K562 (cell line): ENCODE data around the gene FRMD4A. TPM values are rescaled to one million over a fixed set of nuclear protein-coding genes. Genes with fewer than 3 reads are reported as not detected.

Experiments used
- ATAC-seq: fragments of 200-7000 bp; cut with Tn5 transposase; 3 replicates; pipeline ENCODE4 v1.9.1; 2020; ENCODE audit warnings: moderate library complexity
- BruUV-seq: library from RNA; stranded (reverse); fragments of 400-500 nt; replicated peaks from 2 replicates; lab custom pipeline; 2021; lab: Mats Ljungman, UMichigan
- CTCF ChIA-PET: fragments of 300-600 bp; formaldehyde crosslinking; extraction: SDS; loops from one replicate; lab custom pipeline; 2021; ENCODE audit warnings: low intra/inter-chr PET ratio; lab: Yijun Ruan, JAX
- POLR2A ChIA-PET: fragments of 300-600, 350-650 bp; sonication (Branson Sonifier 250); formaldehyde crosslinking; extraction: SDS; loops from one replicate; lab custom pipeline; 2021; ENCODE audit warnings: antibody characterized with exemption, inconsistent platforms; lab: Yijun Ruan, JAX
- DNase-seq, 4 experiments: peaks; one replicate each; pipeline versions ENCODE4 v3.0.0 to v3.0.0-alpha.2; 2011 to 2018; ENCODE audit warnings: low spot score in 3 of 4, mixed read lengths in 3 of 4; ENCODE audit errors: extremely low read depth in 1 of 4
- FAIRE-seq: peaks from 2 replicates; lab custom pipeline; 2011; peaks lifted over from hg19 to GRCh38; lab: Jason Lieb, UNC
- H2AFZ ChIP-seq: 2 replicates; pipeline ENCODE4 v1.6.0; 2011; ENCODE audit warnings: low read depth, low read length, control low read depth, inconsistent platforms
- H3K27ac ChIP-seq: fragments of 200-600 bp; 3 replicates; pipeline ENCODE4 v1.8.0; 2011; ENCODE audit warnings: low read depth, mild to moderate bottlenecking, control low read depth, inconsistent platforms, low read length, moderate library complexity, mixed read lengths; ENCODE audit errors: extremely low read depth
- H3K27me3 ChIP-seq, 2 experiments: fragments of 300-600 bp in 1 of 2; 2 replicates in 1 of 2; 3 replicates in 1 of 2; pipeline versions ENCODE4 v1.6.0 to v1.8.0; 2011; ENCODE audit warnings: inconsistent platforms in 2 of 2, low read length in 2 of 2, mild to moderate bottlenecking in 1 of 2, mixed read lengths in 1 of 2, moderate library complexity in 1 of 2; ENCODE audit not compliant: control insufficient read depth in 2 of 2, insufficient read depth in 2 of 2
- H3K36me3 ChIP-seq: fragments of 300-600 bp; 3 replicates; pipeline ENCODE4 v1.8.0; 2011; ENCODE audit warnings: mild to moderate bottlenecking, low read length, inconsistent platforms; ENCODE audit not compliant: control insufficient read depth, insufficient read depth
- H3K4me1 ChIP-seq, 2 experiments: fragments of 200-600 bp in 1 of 2; replicated peaks in 1 of 2; 2 replicates in 1 of 2; 3 replicates in 1 of 2; pipeline versions ENCODE4 v1.5.1 to v1.8.0; 2011; ENCODE audit warnings: inconsistent platforms in 2 of 2, low read length in 2 of 2, mild to moderate bottlenecking in 1 of 2, mixed read lengths in 1 of 2, moderate library complexity in 1 of 2; ENCODE audit not compliant: control insufficient read depth in 2 of 2, insufficient read depth in 2 of 2
- H3K4me2 ChIP-seq: 2 replicates; pipeline ENCODE4 v1.6.1; 2011; ENCODE audit warnings: low read length, control low read depth, inconsistent platforms, mixed read lengths; ENCODE audit not compliant: insufficient read depth
- H3K4me3 ChIP-seq: fragments of 200-600 bp; sonication (generic), shearing (Covaris generic); 2 replicates; pipeline ENCODE4 v1.5.1; 2016; ENCODE audit warnings: control low read depth, inconsistent platforms
- H3K79me2 ChIP-seq: fragments of 200-600 bp; 3 replicates; pipeline ENCODE4 v1.8.0; 2011; ENCODE audit warnings: low read length, inconsistent platforms; ENCODE audit not compliant: control insufficient read depth, insufficient read depth
- H3K9ac ChIP-seq, 2 experiments: 2 replicates each; pipeline versions ENCODE4 v1.6.0 to v1.6.1; 2011; ENCODE audit warnings: low read depth in 2 of 2, low read length in 2 of 2, control low read depth in 1 of 2, inconsistent platforms in 1 of 2, mild to moderate bottlenecking in 1 of 2, mixed read lengths in 1 of 2; ENCODE audit not compliant: insufficient read depth in 1 of 2
- H3K9me1 ChIP-seq: one replicate; pipeline ENCODE4 v1.6.0; 2011; ENCODE audit warnings: inconsistent platforms, mild to moderate bottlenecking, low read length, moderate library complexity; ENCODE audit not compliant: control insufficient read depth, insufficient read depth
- H3K9me3 ChIP-seq: replicated peaks from 2 replicates; pipeline ENCODE4 v1.5.1; 2011; ENCODE audit warnings: low read depth, low read length, inconsistent platforms; ENCODE audit not compliant: control insufficient read depth, insufficient read depth
- H4K20me1 ChIP-seq: replicated peaks from 2 replicates; pipeline ENCODE4 v1.6.1; 2011; ENCODE audit warnings: low read length, inconsistent platforms, mixed read lengths; ENCODE audit not compliant: control insufficient read depth, insufficient read depth
- DMBX1 ChIP-seq: fragments of 250-450 bp; sonication (Bioruptor Pico); IDR thresholded peaks from 2 replicates; pipeline ENCODE4 v1.8.0; 2022; ENCODE audit warnings: inconsistent platforms, mild to moderate bottlenecking, moderate library complexity, borderline replicate concordance
- HDAC8 ChIP-seq: fragments of 450-650 bp; IDR thresholded peaks from 2 replicates; pipeline ENCODE4 v1.6.1; 2016; ENCODE audit warnings: mild to moderate bottlenecking, missing genetic modification characterization, moderate library complexity, missing compliant biosample characterization
- HINFP ChIP-seq: fragments of 450-650 bp; conservative IDR thresholded peaks from 2 replicates; pipeline ENCODE4 v1.6.1; 2016; ENCODE audit warnings: missing genetic modification characterization, low read depth, mild to moderate bottlenecking, control low read depth, missing compliant biosample characterization
- ILK ChIP-seq: fragments of 450-650 bp; IDR thresholded peaks from 2 replicates; pipeline ENCODE4 v1.6.1; 2016; ENCODE audit warnings: missing genetic modification characterization, low read depth, mild to moderate bottlenecking, missing compliant biosample characterization, moderate library complexity, borderline replicate concordance
- KAT7 ChIP-seq: sonication (generic); formaldehyde crosslinking; IDR thresholded peaks from 2 replicates; pipeline ENCODE4 v1.8.0; 2022; ENCODE audit warnings: missing genetic modification reagents, mild to moderate bottlenecking, borderline replicate concordance
- KDM1A ChIP-seq, 2 experiments: fragments of 450-650 bp; IDR thresholded peaks; 2 replicates each; pipeline ENCODE4 v1.6.1; 2016; ENCODE audit warnings: mild to moderate bottlenecking in 2 of 2
- ZBTB26 ChIP-seq: fragments of 450-650 bp; formaldehyde crosslinking; IDR thresholded peaks from 2 replicates; pipeline ENCODE4 v1.4.0; 2022; ENCODE audit warnings: missing genetic modification characterization
- ZNF124 ChIP-seq: sonication (generic); formaldehyde crosslinking; IDR thresholded peaks from 2 replicates; pipeline ENCODE4 v1.8.1; 2022; ENCODE audit warnings: missing genetic modification reagents
- ZNF76 ChIP-seq: fragments of 250-450 bp; sonication (Bioruptor Pico); IDR thresholded peaks from 2 replicates; pipeline ENCODE4 v1.4.0; 2020; ENCODE audit warnings: mild to moderate bottlenecking, moderate library complexity, borderline replicate concordance
- WGBS: fragments of 100-300 bp; shearing (Covaris generic); methylation state at CpG from one replicate; pipeline ENCODE4 v1.1.6; 2016; ENCODE audit warnings: low coverage, mixed read lengths; ENCODE audit not compliant: insufficient coverage; ENCODE audit errors: missing lambda C conversion rate; 5-methylcytosine and 5-hydroxymethylcytosine counted together
- in situ Hi-C: fragments of 300-500 bp; cut with MboI; formaldehyde crosslinking; loops from 4 replicates; pipeline ENCODE4 v1.15.0; 2018; ENCODE audit warnings: inconsistent platforms, mixed read lengths
- intact Hi-C: fragments of 100-400 bp; cut with micrococcal nuclease; formaldehyde crosslinking; loops from 2 replicates; pipeline ENCODE4 v1.14.2; 2022
- polyA plus RNA-seq, 8 experiments: library from polyadenylated mRNA; depleted of rRNA in 4 of 8; stranded (reverse) in 5 of 8; unstranded in 3 of 8; fragments of >200 nt; fragmentation: Nextera tagmentation in 2 of 8; fragmentation: Illumina TruSeq in 1 of 8; extraction: Ambion mirVana in 2 of 8; extraction: Trizol in 1 of 8; gene quantifications; 2 replicates each; pipeline versions ENCODE4 v1.2.1 to v1.2.3, GENCODE V29; 2011 to 2014; ENCODE audit warnings: inconsistent platforms in 1 of 8, missing spikeins in 1 of 8
- total RNA-seq, 7 experiments: library from RNA; depleted of rRNA in 6 of 7; stranded (reverse); fragments of >200 nt in 6 of 7; fragmentation: Illumina TruSeq in 2 of 7; extraction: Trizol in 2 of 7; gene quantifications; 2 replicates each; pipeline versions ENCODE4 v1.2.1 to v1.2.3, GENCODE V29; 2011 to 2021; ENCODE audit warnings: low replicate concordance in 1 of 7
- TF ChIP-seq, protein P1 (sequence below): sonication (generic); formaldehyde crosslinking; IDR thresholded peaks from 2 replicates; pipeline ENCODE4 v1.8.1; 2023; ENCODE audit warnings: mild to moderate bottlenecking, missing genetic modification reagents
- TF ChIP-seq, protein P2 (sequence below): fragments of 250-450 bp; sonication (Bioruptor Pico); IDR thresholded peaks from 2 replicates; pipeline ENCODE4 v1.8.0; 2022; ENCODE audit warnings: inconsistent platforms

The FRMD4A gene
- total and polyA plus RNA-seq, 9 of the 15 experiments (the other 6 are each of a cell fraction or from before 2014, with no cell fraction given) = 0.80 to 5.2 (median 3.0) TPM

DNA sequence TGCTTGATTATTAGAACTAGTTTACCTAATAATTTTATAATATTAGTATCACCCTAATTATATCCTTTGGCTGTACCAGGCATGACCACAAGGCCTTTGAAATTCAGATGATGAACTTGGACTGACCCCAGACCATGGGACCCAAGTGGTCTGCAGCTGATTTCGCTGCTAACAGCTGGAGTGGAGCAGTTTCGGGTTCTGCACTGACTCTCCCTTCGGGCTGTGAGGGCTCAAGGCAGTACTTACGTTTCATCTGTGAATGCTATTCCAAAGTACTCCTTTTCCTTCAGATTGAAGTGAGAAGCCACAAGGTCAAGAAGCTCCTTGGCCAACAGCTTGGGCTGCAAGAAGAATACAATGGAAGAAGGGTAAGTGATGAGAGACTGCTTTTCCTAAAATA lies 520.2 kb downstream of the FRMD4A start:
- Histone ChIP-seq H3K4me3 (no peak overlapping the region), H3K4me2 (no peak overlapping the region), H3K79me2 (no peaks in the 10 kb centered on the region), H3K9me3 (0 out of 2 replicates have a peak, but pooled peaks cover 2% of the 10 kb centered on the region), H2AFZ (no peak overlapping the region), H3K9me1 (no peaks in the 10 kb centered on the region), H3K4me1 (no peaks in the 10 kb centered on the region), H3K27me3 (peaks cover 9 to 15% of the 10 kb centered on the region in 2 experiments), H3K27ac (no peak overlapping the region), H3K9ac (no peak overlapping the region), H4K20me1 (no peaks in the 10 kb centered on the region), H3K36me3 (no peaks in the 10 kb centered on the region)
- DNase-seq (no peak), FAIRE-seq (no peak), ATAC-seq (no peak)
- 0% methylated on average over 4 of the region's 4 CpGs for WGBS
- BruUV-seq = no TSS peak
- POLR2A ChIA-PET = interaction anchor here (0.5 kb wide), 1 partner anchor 195 kb away, joined by 3 read pairs; no protein-coding TSS in a partner anchor
- in situ Hi-C loops (no loop called here), intact Hi-C loops (no loop called here)
- CTCF ChIA-PET = no interaction called here
- TF ChIP-seq DMBX1 (CRISPR knock-in tag) = no peak
- TF ChIP-seq KAT7 (CRISPR knock-in tag) = no peak
- TF ChIP-seq HDAC8 (tag) = no peak
- TF ChIP-seq ZNF124 (CRISPR knock-in tag) = no peak
- TF ChIP-seq, protein P1, sequence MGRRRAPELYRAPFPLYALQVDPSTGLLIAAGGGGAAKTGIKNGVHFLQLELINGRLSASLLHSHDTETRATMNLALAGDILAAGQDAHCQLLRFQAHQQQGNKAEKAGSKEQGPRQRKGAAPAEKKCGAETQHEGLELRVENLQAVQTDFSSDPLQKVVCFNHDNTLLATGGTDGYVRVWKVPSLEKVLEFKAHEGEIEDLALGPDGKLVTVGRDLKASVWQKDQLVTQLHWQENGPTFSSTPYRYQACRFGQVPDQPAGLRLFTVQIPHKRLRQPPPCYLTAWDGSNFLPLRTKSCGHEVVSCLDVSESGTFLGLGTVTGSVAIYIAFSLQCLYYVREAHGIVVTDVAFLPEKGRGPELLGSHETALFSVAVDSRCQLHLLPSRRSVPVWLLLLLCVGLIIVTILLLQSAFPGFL = no peak
- no peak for TF ChIP-seq ILK (tag)
- no peak for TF ChIP-seq ZNF76
- no peak for TF ChIP-seq HINFP
- TF ChIP-seq KDM1A (IDR thresholded peaks at IDR 0.05) = no peak
- TF ChIP-seq, protein P2, sequence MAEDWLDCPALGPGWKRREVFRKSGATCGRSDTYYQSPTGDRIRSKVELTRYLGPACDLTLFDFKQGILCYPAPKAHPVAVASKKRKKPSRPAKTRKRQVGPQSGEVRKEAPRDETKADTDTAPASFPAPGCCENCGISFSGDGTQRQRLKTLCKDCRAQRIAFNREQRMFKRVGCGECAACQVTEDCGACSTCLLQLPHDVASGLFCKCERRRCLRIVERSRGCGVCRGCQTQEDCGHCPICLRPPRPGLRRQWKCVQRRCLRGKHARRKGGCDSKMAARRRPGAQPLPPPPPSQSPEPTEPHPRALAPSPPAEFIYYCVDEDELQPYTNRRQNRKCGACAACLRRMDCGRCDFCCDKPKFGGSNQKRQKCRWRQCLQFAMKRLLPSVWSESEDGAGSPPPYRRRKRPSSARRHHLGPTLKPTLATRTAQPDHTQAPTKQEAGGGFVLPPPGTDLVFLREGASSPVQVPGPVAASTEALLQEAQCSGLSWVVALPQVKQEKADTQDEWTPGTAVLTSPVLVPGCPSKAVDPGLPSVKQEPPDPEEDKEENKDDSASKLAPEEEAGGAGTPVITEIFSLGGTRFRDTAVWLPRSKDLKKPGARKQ (CRISPR knock-in tag) = no peak
- TF ChIP-seq ZBTB26 (CRISPR knock-in tag) = no peak
